Tibial nerve (tissue), 3 donors: Measurements from ENCODE around the gene NBPF4.

Source experiments
- CTCF ChIP-seq, 5 experiments: fragments of 200-600 bp in 3 of 5; fragments of 450-650 bp in 2 of 5; sonication (generic) in 3 of 5; IDR thresholded peaks; one replicate each; pipeline ENCODE4 v1.5.1; 2016 to 2019; ENCODE audit warnings: antibody characterized with exemption in 5 of 5, mild to moderate bottlenecking in 3 of 5, moderate library complexity in 2 of 5
- POLR2A ChIP-seq, 2 donors: fragments of 450-650 bp; IDR thresholded peaks; one replicate each; pipeline ENCODE4 v1.6.1; 2017; ENCODE audit warnings: antibody characterized with exemption in 2 of 2, mild to moderate bottlenecking in 2 of 2, moderate library complexity in 2 of 2

DNA sequence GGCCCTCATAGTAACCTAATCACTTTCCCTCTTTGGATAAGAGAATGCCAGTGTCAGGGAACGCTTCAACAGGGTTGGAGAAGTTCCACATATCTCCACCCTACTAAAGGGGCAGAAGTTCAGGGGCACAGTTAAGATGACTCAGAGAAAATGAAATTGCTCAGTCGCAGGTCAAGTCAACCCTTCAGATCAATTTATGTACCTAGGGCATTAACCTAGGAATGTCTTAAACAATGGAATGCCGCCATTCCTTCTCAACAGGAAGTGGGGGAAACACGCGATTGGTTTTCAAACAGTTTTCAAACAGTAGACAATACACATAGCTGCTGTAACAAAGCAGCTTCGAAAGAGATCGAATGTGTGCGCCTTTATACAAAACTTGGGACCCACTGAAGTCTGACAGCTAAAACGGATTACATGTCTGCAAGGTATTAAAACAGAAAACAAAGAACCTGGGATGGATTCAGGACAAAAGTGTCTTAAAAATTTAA, 44.6 kb downstream of the NBPF4 start:
- no peak for TF ChIP-seq CTCF (IDR thresholded peaks at IDR 0.05)
- no peak for TF ChIP-seq POLR2A (IDR thresholded peaks at IDR 0.05)
